Left lung (tissue), 10 donors: Measurements from ENCODE around the gene WWOX. TPM values are rescaled to one million over a fixed set of nuclear protein-coding genes. Genes with fewer than 3 reads are reported as not detected.

Experiments used
- ATAC-seq: fragments of 200-7000 bp; cut with Tn5 transposase; one replicate; pipeline ENCODE4 v1.9.1; 2020; ENCODE audit warnings: moderate library complexity
- DNase-seq, 4 donors: peaks; one replicate each; pipeline ENCODE4 v3.0.0-alpha.2; 2013 to 2020
- H3K27ac ChIP-seq, 2 donors: fragments of 200-600 bp; sonication (generic) in 1 of 2; one replicate each; pipeline versions ENCODE4 v1.5.0 to v1.8.0; 2020 to 2021
- H3K27me3 ChIP-seq, 2 donors: fragments of 200-600 bp; sonication (generic) in 1 of 2; one replicate each; pipeline versions ENCODE4 v1.5.0 to v1.8.0; 2020 to 2021
- H3K36me3 ChIP-seq, 2 donors: fragments of 200-600 bp; sonication (generic) in 1 of 2; one replicate each; pipeline versions ENCODE4 v1.5.0 to v1.8.0; 2020 to 2021
- H3K4me1 ChIP-seq, 2 donors: fragments of 200-600 bp; one replicate each; pipeline ENCODE4 v1.8.0; 2021
- H3K4me3 ChIP-seq, 2 donors: fragments of 200-600 bp; sonication (generic) in 1 of 2; one replicate each; pipeline versions ENCODE4 v1.5.0 to v1.8.0; 2020 to 2021; ENCODE audit warnings: mild to moderate bottlenecking in 1 of 2
- H3K9me3 ChIP-seq, 2 donors: fragments of 200-600 bp; sonication (generic) in 1 of 2; one replicate each; pipeline versions ENCODE4 v1.5.0 to v1.8.0; 2020 to 2021
- CTCF ChIP-seq, 2 donors: fragments of 200-600 bp; sonication (generic) in 1 of 2; IDR thresholded peaks; one replicate each; pipeline versions ENCODE4 v1.5.0 to v1.8.0; 2021; ENCODE audit warnings: antibody characterized with exemption in 2 of 2
- intact Hi-C, 2 donors: fragments of 100-400 bp; cut with DNase I; formaldehyde crosslinking; loops; one replicate each; pipeline versions ENCODE4 v1.11.2 to v1.14.2; 2022
- polyA plus RNA-seq, 6 donors: library from polyadenylated mRNA; unstranded; fragments of 120-200 nt; gene quantifications; one replicate each; pipeline ENCODE4 v1.2.1, GENCODE V29; 2013; ENCODE audit not compliant: insufficient read length in 6 of 6
- total RNA-seq, 2 donors: library from RNA; stranded (reverse); fragmentation: NEBNext Ultra II Directional; extraction: Animal tissue kit (Norgen Biotek cat#: 25700); gene quantifications; one replicate each; pipeline ENCODE4 v1.2.1, GENCODE V29; 2021
- donor health status: DM: no; HTN: yes; CAD: no.
- donor health status: DM: no; HTN: no; CAD: no.

WWOX gene
- total and polyA plus RNA-seq, 8 donors, result 17.2 to 40.3 (median 30.8) TPM

- no peaks in the 10 kb centered on the region for H3K4me1 ChIP-seq
- no peaks in the 10 kb centered on the region for H3K27me3 ChIP-seq
- no peak for TF ChIP-seq CTCF (IDR thresholded peaks at IDR 0.05)
- intact Hi-C loops, result no loop called here
- H3K36me3 ChIP-seq, result no peaks in the 10 kb centered on the region
- no peak for ATAC-seq
- no peak overlapping the region for H3K4me3 ChIP-seq
- no peak overlapping the region for H3K27ac ChIP-seq
- peak in 1 of 4 donors; percentile 18 for DNase-seq
- peaks cover 0 to 12% of the 10 kb centered on the region in 2 donors for H3K9me3 ChIP-seq
Measured at GRCh38 chr16:78709137-78709884, 609.9 kb downstream of the WWOX start.

GRCh38 chr16:78715106-78715505 is 615.7 kb downstream of the WWOX start:
- H3K4me1 ChIP-seq, result no peaks in the 10 kb centered on the region
- no peak overlapping the region for H3K27ac ChIP-seq
- no peaks in the 10 kb centered on the region for H3K27me3 ChIP-seq
- H3K9me3 ChIP-seq, result no peaks in the 10 kb centered on the region
- no peak for TF ChIP-seq CTCF (IDR thresholded peaks at IDR 0.05)
- DNase-seq (peak in 1 of 4 donors; percentile 21), ATAC-seq (no peak)
- no peak overlapping the region for H3K4me3 ChIP-seq
- intact Hi-C loops, result no loop called here
- H3K36me3 ChIP-seq, result no peaks in the 10 kb centered on the region

GRCh38 chr16:78715673-78716072 is 616.2 kb downstream of the WWOX start:
- Histone ChIP-seq H3K9me3 (no peaks in the 10 kb centered on the region), H3K27ac (no peak overlapping the region), H3K4me3 (no peak overlapping the region), H3K36me3 (no peaks in the 10 kb centered on the region), H3K27me3 (no peaks in the 10 kb centered on the region), H3K4me1 (no peaks in the 10 kb centered on the region)
- intact Hi-C loops, result no loop called here
- DNase-seq (no peak), ATAC-seq (no peak)
- no peak for TF ChIP-seq CTCF (IDR thresholded peaks at IDR 0.05)

- no peaks in the 10 kb centered on the region for H3K9me3 ChIP-seq
- H3K36me3 ChIP-seq, result no peaks in the 10 kb centered on the region
- TF ChIP-seq CTCF (IDR thresholded peaks at IDR 0.05), result no peak
- intact Hi-C loops, result no loop called here
- no peak overlapping the region for H3K4me3 ChIP-seq
- DNase-seq (no peak), ATAC-seq (no peak)
- H3K4me1 ChIP-seq, result no peaks in the 10 kb centered on the region
- no peak overlapping the region for H3K27ac ChIP-seq
- no peaks in the 10 kb centered on the region for H3K27me3 ChIP-seq
Measured at GRCh38 chr16:78718141-78718540, 618.7 kb downstream of the WWOX start.

GRCh38 chr16:78720416-78720815 is 621.0 kb downstream of the WWOX start:
- no peaks in the 10 kb centered on the region for H3K9me3 ChIP-seq
- TF ChIP-seq CTCF (IDR thresholded peaks at IDR 0.05), result no peak
- H3K4me3 ChIP-seq, result no peak overlapping the region
- intact Hi-C loops, result no loop called here
- DNase-seq (peak in 2 of 4 donors; percentile 61 to 68), ATAC-seq (no peak)
- no peaks in the 10 kb centered on the region for H3K27me3 ChIP-seq
- no peaks in the 10 kb centered on the region for H3K4me1 ChIP-seq
- no peaks in the 10 kb centered on the region for H3K36me3 ChIP-seq
- no peak overlapping the region for H3K27ac ChIP-seq
